CD14-positive monocyte (primary cell): ENCODE measurements around the gene C10orf105. TPM values are rescaled to one million over a fixed set of nuclear protein-coding genes. Genes with fewer than 3 reads are reported as not detected.

Experiments used
- DNase-seq, 3 donors: peaks; one replicate each; pipeline ENCODE4 v3.0.0-alpha.2; 2011 to 2022
- H2AFZ ChIP-seq: 2 replicates; pipeline ENCODE4 v1.6.0; 2012; ENCODE audit warnings: mild to moderate bottlenecking, low read depth, low read length, inconsistent platforms; ENCODE audit not compliant: insufficient read depth, poor library complexity, severe bottlenecking
- H3K27ac ChIP-seq, 2 donors: 1 replicate in 1 of 2; 2 replicates in 1 of 2; pipeline ENCODE4 v1.5.1; 2012 to 2013; ENCODE audit warnings: low read length in 2 of 2, control low read depth in 1 of 2, inconsistent platforms in 1 of 2, low read depth in 1 of 2, mild to moderate bottlenecking in 1 of 2
- H3K27me3 ChIP-seq, 2 donors: one replicate each; pipeline versions ENCODE4 v1.6.0 to v1.6.1; 2011 to 2013; ENCODE audit warnings: low read length in 2 of 2; ENCODE audit not compliant: control insufficient read depth in 2 of 2, insufficient read depth in 2 of 2
- H3K36me3 ChIP-seq, 2 donors: replicated peaks in 1 of 2; 1 replicate in 1 of 2; 2 replicates in 1 of 2; pipeline versions ENCODE4 v1.5.1 to v1.6.1; 2012 to 2013; ENCODE audit warnings: low read length in 2 of 2, control low read depth in 1 of 2, inconsistent platforms in 1 of 2, mild to moderate bottlenecking in 1 of 2; ENCODE audit not compliant: insufficient read depth in 2 of 2, control insufficient read depth in 1 of 2
- H3K4me1 ChIP-seq, 2 donors: 1 replicate in 1 of 2; 2 replicates in 1 of 2; pipeline versions ENCODE4 v1.5.1 to v1.6.1; 2012 to 2013; ENCODE audit warnings: low read length in 2 of 2, control low read depth in 1 of 2, inconsistent platforms in 1 of 2, mild to moderate bottlenecking in 1 of 2, moderate library complexity in 1 of 2; ENCODE audit not compliant: insufficient read depth in 2 of 2, control insufficient read depth in 1 of 2
- H3K4me2 ChIP-seq: replicated peaks from 2 replicates; pipeline ENCODE3; 2012; ENCODE audit warnings: low read length, moderate library complexity, mild to moderate bottlenecking; ENCODE audit not compliant: poor library complexity, severe bottlenecking; ENCODE audit errors: extremely low read depth
- H3K4me3 ChIP-seq, 3 experiments: fragments of 200-600 bp in 1 of 3; sonication (generic) in 1 of 3; replicated peaks in 1 of 3; 1 replicate in 2 of 3; 2 replicates in 1 of 3; pipeline ENCODE4 v1.5.1; 2011 to 2013; ENCODE audit warnings: low read length in 3 of 3, mild to moderate bottlenecking in 3 of 3, control low read depth in 2 of 3, low read depth in 2 of 3, inconsistent platforms in 1 of 3, moderate library complexity in 1 of 3
- H3K79me2 ChIP-seq: 2 replicates; pipeline ENCODE4 v1.6.0; 2012; ENCODE audit warnings: mild to moderate bottlenecking, control low read depth, inconsistent platforms, low read length, moderate library complexity; ENCODE audit not compliant: insufficient read depth
- H3K9ac ChIP-seq: 2 replicates; pipeline ENCODE4 v1.6.0; 2017; ENCODE audit warnings: low read length, mild to moderate bottlenecking; ENCODE audit not compliant: insufficient read depth, poor library complexity, severe bottlenecking
- H3K9me3 ChIP-seq, 2 donors: replicated peaks in 1 of 2; 1 replicate in 1 of 2; 2 replicates in 1 of 2; pipeline versions ENCODE4 v1.5.1 to v1.6.1; 2012 to 2013; ENCODE audit warnings: low read length in 2 of 2, control low read depth in 1 of 2; ENCODE audit not compliant: control insufficient read depth in 1 of 2, insufficient read depth in 1 of 2
- H4K20me1 ChIP-seq: 2 replicates; pipeline ENCODE4 v1.6.0; 2012; ENCODE audit warnings: mild to moderate bottlenecking, low read length, control low read depth, moderate library complexity; ENCODE audit not compliant: insufficient read depth
- H3K27ac Mint-ChIP-seq, 7 donors: one replicate each; pipeline ENCODE4 v1.8.0; 2020; ENCODE audit warnings: mild to moderate bottlenecking in 7 of 7, mixed read lengths in 7 of 7, moderate library complexity in 6 of 7, inconsistent platforms in 2 of 7
- H3K27me3 Mint-ChIP-seq, 3 donors: one replicate each; pipeline ENCODE4 v1.8.0; 2021 to 2022; ENCODE audit warnings: low read depth in 3 of 3, mild to moderate bottlenecking in 3 of 3, mixed read lengths in 3 of 3, moderate library complexity in 3 of 3, inconsistent platforms in 1 of 3
- H3K36me3 Mint-ChIP-seq, 2 donors: one replicate each; pipeline ENCODE4 v1.8.0; 2020; ENCODE audit warnings: mixed read lengths in 2 of 2, inconsistent platforms in 1 of 2, mild to moderate bottlenecking in 1 of 2
- H3K4me1 Mint-ChIP-seq: one replicate; pipeline ENCODE4 v1.8.0; 2020; ENCODE audit warnings: mild to moderate bottlenecking, mixed read lengths
- H3K4me3 Mint-ChIP-seq, 2 donors: one replicate each; pipeline ENCODE4 v1.8.0; 2020; ENCODE audit warnings: mild to moderate bottlenecking in 2 of 2, mixed read lengths in 2 of 2, moderate library complexity in 1 of 2
- H3K9me3 Mint-ChIP-seq, 7 donors: one replicate each; pipeline ENCODE4 v1.8.0; 2020 to 2022; ENCODE audit warnings: mixed read lengths in 7 of 7, mild to moderate bottlenecking in 6 of 7, moderate library complexity in 6 of 7, inconsistent platforms in 2 of 7
- WGBS: methylation state at CpG from one replicate; pipeline ENCODE4 v1.1.5; 2013; ENCODE audit warnings: missing lambda C conversion rate; ENCODE audit not compliant: insufficient coverage; 5-methylcytosine and 5-hydroxymethylcytosine counted together
- intact Hi-C, 2 donors: fragments of 100-400 bp; cut with micrococcal nuclease; formaldehyde crosslinking; loops; one replicate each; pipeline versions ENCODE4 v1.15.0 to v1.15.1; 2023
- polyA plus RNA-seq, 3 donors: library from polyadenylated mRNA; depleted of rRNA in 1 of 3; unstranded in 2 of 3; stranded (reverse) in 1 of 3; fragments of 300-500 nt in 2 of 3; fragments of >200 nt in 1 of 3; fragmentation: Illumina TruSeq in 2 of 3; gene quantifications; 1 replicate in 2 of 3; 2 replicates in 1 of 3; pipeline ENCODE4 v1.2.3, GENCODE V29; 2012 to 2021
- TF ChIP-seq, protein P1 (sequence below): fragments of 200-600 bp; IDR thresholded peaks from one replicate; pipeline ENCODE4 v1.8.0; 2022; ENCODE audit warnings: antibody characterized with exemption, mild to moderate bottlenecking

The C10orf105 gene
- polyA plus RNA-seq, 3 donors = 0.18 to 2.4 (median 0.48) TPM

DNA sequence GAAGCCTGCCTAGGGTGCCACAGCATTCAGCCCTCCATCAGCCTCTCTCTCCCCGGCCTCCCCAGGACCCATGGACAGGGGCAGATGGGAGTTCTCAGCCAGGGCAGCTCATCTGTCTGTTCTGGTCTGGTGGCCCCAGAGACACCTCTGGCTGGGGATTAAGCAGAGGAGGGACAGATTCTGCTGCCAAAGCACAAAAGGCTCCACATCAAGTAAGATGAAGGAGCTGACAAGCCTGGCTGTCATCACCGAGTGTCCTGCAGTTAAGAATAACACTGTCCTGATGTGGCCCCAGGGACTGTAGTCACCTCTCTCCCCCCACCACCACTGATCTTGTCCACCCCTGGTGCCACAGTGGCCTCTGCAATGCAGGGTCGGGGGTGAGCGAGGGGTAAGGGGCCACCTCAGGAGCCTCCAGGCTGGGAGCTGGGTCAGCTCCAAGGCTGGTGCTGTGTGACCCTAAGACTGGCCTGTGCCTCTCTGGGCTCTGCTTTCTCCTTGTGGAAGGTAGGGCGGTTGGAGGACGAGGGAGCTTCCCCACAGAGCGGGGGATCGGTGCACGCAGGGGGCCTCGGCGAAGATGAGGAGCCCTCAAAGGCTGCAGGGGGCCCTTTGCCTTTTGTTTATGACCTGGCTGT is 18.7 kb downstream of the C10orf105 start:
- H3K4me2 ChIP-seq = peak overlapping the region; percentile 54
- no peak for DNase-seq
- Mint-ChIP-seq H3K27ac (peak overlapping the region; percentile 83 to 95 (median 91)), H3K36me3 (peaks cover 19 to 27% of the 10 kb centered on the region in 2 donors), H3K9me3 (peaks cover 0 to 2% (median 0%) of the 10 kb centered on the region in 7 donors), H3K4me1 (peaks cover 74% of the 10 kb centered on the region), H3K27me3 (peaks cover 0 to 1% (median 0%) of the 10 kb centered on the region in 3 donors), H3K4me3 (peak overlapping the region in 1 of 2 donors; percentile 59)
- peak overlapping the region; percentile 54 for H3K9ac ChIP-seq
- intact Hi-C loops = loop anchor here in 1 of 2 donors (5.0 kb wide), 2 partner anchors 314 to 389 kb away; no protein-coding TSS in a partner anchor
- peak overlapping the region in 1 of 3 experiments; percentile 43 for H3K4me3 ChIP-seq
- TF ChIP-seq, protein P1, sequence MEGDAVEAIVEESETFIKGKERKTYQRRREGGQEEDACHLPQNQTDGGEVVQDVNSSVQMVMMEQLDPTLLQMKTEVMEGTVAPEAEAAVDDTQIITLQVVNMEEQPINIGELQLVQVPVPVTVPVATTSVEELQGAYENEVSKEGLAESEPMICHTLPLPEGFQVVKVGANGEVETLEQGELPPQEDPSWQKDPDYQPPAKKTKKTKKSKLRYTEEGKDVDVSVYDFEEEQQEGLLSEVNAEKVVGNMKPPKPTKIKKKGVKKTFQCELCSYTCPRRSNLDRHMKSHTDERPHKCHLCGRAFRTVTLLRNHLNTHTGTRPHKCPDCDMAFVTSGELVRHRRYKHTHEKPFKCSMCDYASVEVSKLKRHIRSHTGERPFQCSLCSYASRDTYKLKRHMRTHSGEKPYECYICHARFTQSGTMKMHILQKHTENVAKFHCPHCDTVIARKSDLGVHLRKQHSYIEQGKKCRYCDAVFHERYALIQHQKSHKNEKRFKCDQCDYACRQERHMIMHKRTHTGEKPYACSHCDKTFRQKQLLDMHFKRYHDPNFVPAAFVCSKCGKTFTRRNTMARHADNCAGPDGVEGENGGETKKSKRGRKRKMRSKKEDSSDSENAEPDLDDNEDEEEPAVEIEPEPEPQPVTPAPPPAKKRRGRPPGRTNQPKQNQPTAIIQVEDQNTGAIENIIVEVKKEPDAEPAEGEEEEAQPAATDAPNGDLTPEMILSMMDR = no peak
- H3K36me3 ChIP-seq = no peaks in the 10 kb centered on the region
- no peaks in the 10 kb centered on the region for H3K9me3 ChIP-seq
- peaks cover 71 to 75% of the 10 kb centered on the region in 2 donors for H3K4me1 ChIP-seq
- H3K27me3 ChIP-seq = no peaks in the 10 kb centered on the region
- no peaks in the 10 kb centered on the region for H4K20me1 ChIP-seq
- peak overlapping the region; percentile 44 for H2AFZ ChIP-seq
- H3K79me2 ChIP-seq = peaks cover 13% of the 10 kb centered on the region
- 89% methylated on average over 11 of the region's 11 CpGs for WGBS
- peak overlapping the region; percentile 85 to 90 for H3K27ac ChIP-seq

DNA sequence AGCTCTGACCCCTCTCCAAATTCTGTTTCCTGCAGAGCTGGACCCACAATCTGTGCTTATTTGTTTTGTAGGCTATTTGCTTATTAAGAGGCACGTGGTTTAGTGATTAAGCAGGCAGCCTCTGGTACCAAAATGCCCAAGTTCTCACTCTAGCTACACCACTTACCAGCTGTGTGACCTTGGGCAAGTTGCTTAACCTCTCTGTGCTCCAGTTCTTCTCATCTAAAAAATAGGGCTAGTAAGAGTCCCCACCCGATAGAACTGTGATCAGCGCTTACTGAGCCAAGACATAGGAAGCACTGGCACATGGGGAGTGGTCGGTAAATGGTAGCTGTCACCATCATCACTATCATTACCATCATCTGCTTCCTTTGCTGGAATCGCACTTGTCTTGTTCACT is 20.8 kb downstream of the C10orf105 start:
- Histone ChIP-seq H3K9me3 (no peaks in the 10 kb centered on the region), H3K4me3 (no peak overlapping the region), H3K36me3 (no peaks in the 10 kb centered on the region), H3K27ac (no peak overlapping the region), H3K9ac (no peak overlapping the region), H2AFZ (no peak overlapping the region), H3K4me1 (peaks cover 92 to 96% of the 10 kb centered on the region in 2 donors), H3K79me2 (peaks cover 16% of the 10 kb centered on the region), H3K4me2 (no peak overlapping the region), H4K20me1 (no peaks in the 10 kb centered on the region), H3K27me3 (no peaks in the 10 kb centered on the region)
- H3K9me3 Mint-ChIP-seq = peaks cover 0 to 2% (median 0%) of the 10 kb centered on the region in 7 donors
- no peak for DNase-seq
- no peak overlapping the region for H3K4me3 Mint-ChIP-seq
- H3K4me1 Mint-ChIP-seq = peaks cover 91% of the 10 kb centered on the region
- TF ChIP-seq, protein P1 = no peak
- peaks cover 18 to 33% of the 10 kb centered on the region in 2 donors for H3K36me3 Mint-ChIP-seq
- 94% methylated on average over 3 of the region's 5 CpGs for WGBS
- H3K27me3 Mint-ChIP-seq = no peaks in the 10 kb centered on the region
- peak overlapping the region in 1 of 7 donors; percentile 13 for H3K27ac Mint-ChIP-seq
- intact Hi-C loops = no loop called here
